Activated CD8-positive, alpha-beta memory T cell treated with anti-CD3 and anti-CD28 coated beads for 4 hours (primary cell): ENCODE data around the gene MAP3K7CL.

Source experiments
- DNase-seq, 2 donors: peaks; one replicate each; pipeline ENCODE4 v3.0.0-alpha.2; 2020; ENCODE audit warnings: low read depth in 2 of 2

The MAP3K7CL gene

GRCh38 chr21:29196670-29197191 lies 66.3 kb downstream of the MAP3K7CL start:
- DNase-seq: no peak

- no peak for DNase-seq
Measured at GRCh38 chr21:29201186-29201585, 70.7 kb downstream of the MAP3K7CL start.

GRCh38 chr21:29205009-29205408 lies 74.6 kb downstream of the MAP3K7CL start:
- no peak for DNase-seq

- no peak for DNase-seq
Measured at GRCh38 chr21:29205988-29206387, 75.5 kb downstream of the MAP3K7CL start.

GRCh38 chr21:29206445-29206844 lies 76.0 kb downstream of the MAP3K7CL start:
- DNase-seq: no peak

- DNase-seq: no peak
Measured at GRCh38 chr21:29207201-29207600, 76.8 kb downstream of the MAP3K7CL start.

GRCh38 chr21:29208044-29208681 lies 77.7 kb downstream of the MAP3K7CL start:
- DNase-seq: no peak

- no peak for DNase-seq
Measured at GRCh38 chr21:29208682-29209059, 78.2 kb downstream of the MAP3K7CL start.

- no peak for DNase-seq
Measured at GRCh38 chr21:29209696-29210095, 79.3 kb downstream of the MAP3K7CL start.

GRCh38 chr21:29211205-29211604 lies 80.8 kb downstream of the MAP3K7CL start:
- no peak for DNase-seq

- DNase-seq: no peak
Measured at GRCh38 chr21:29212446-29212845, 82.0 kb downstream of the MAP3K7CL start.

- no peak for DNase-seq
Measured at GRCh38 chr21:29213513-29214385, 83.3 kb downstream of the MAP3K7CL start.

- no peak for DNase-seq
Measured at GRCh38 chr21:29215709-29216108, 85.3 kb downstream of the MAP3K7CL start.

- DNase-seq: no peak
Measured at GRCh38 chr21:29217818-29218291, 87.4 kb downstream of the MAP3K7CL start.

- no peak for DNase-seq
Measured at GRCh38 chr21:29218749-29219148, 88.3 kb downstream of the MAP3K7CL start.

- DNase-seq: no peak
Measured at GRCh38 chr21:29219165-29219770, 88.8 kb downstream of the MAP3K7CL start.

GRCh38 chr21:29221253-29221744 lies 90.9 kb downstream of the MAP3K7CL start:
- no peak for DNase-seq

GRCh38 chr21:29224006-29224405 lies 93.6 kb downstream of the MAP3K7CL start:
- no peak for DNase-seq
